NCI-H1436 (cell line): Measurements from ENCODE around the gene FREM3.
"Not testable (repeated sequence)": the region's sequence is repeated elsewhere in the genome, so short reads cannot be mapped to it uniquely, and the experiment has no call there.

ENCODE experiments used
- DNase-seq: peaks from one replicate; lab custom pipeline; 2025; lab: John Stamatoyannopoulos, UW

Gene FREM3

DNA sequence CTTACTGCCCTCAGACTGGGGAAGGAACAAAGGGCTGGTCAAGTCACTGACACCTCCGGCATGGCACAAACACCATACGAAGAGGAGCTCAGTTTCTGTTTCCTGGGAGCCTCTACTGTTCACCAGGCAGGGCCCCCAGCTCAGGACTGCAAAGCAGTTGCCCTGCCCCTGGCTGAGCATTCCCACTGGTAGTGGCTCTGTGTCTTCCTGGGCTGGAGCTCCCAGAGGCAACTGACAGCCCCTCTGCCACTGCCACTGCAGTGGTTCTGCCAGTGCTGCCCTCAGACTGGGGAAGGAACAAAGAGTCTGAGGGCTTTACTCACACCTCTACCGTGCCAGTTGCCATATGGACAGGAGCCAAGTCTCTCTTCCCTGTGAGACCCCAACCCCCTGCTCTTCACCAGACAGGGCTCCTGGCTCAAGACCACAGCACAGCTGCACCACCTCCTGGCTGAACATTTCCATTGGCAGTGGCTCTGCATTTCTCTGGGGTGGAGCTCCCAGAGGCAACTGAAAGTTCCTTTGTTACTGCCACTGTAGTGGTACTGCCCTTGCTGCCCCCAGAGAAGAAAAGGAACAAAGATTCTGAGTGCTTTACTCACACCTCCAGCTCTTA is 119.0 kb downstream of the FREM3 start:
- DNase-seq, result peak; percentile 4

DNA sequence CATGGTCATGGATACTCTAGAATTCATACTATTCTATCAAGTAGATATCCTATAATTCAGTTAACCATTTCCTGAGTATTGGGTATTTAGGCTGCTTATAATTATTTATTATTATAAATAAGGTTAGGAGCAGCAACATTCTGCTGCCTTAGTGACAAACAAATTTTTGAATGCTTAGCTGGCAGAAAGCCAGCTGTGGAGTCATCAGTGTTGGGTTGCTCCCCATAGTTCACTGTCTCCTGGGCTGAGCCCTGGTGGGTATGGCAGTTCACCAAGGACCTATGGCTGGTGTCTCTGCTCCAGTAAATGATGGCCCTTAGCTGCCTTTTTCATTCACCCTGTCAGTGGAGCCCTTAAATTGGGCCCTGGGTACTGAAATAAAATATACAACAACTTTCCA is 125.1 kb downstream of the FREM3 start:
- no peak for DNase-seq

DNA sequence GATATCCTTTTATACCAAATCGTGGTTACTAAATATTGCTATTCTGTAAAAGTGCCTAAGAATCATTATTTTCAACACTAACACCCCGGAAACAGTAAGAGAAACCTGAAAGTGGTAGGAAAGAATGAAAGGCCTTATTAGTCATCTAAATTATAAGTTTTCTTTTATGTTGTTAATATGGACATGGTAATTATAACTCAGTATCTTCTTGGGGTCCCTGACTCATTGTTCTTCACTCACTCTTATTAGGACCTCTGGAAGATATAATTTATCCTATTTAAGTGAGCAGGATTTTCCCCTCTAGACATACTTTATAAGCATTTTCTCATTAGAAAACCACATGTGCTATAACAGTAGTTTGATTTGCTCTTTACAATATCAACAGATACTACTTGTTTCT is 136.0 kb downstream of the FREM3 start:
- no peak for DNase-seq

DNA sequence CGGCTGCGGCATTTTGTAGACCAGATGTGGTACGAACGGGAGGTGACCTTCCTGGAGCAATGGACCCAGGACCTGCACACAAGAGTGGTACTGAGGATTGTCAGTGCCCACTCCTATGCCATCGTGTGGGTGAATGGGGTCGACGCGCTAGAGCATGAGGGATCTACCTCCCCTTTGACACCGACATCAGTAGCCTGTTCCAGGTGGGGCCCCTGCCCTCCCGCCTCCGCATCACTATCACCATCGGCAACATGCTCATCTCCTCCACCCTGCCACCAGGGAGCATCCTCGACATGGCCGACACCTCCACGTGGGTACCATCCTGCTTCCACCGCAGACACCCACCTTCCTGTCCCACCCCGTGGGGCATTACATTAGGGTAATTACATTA is 140.7 kb downstream of the FREM3 start:
- no peak for DNase-seq

DNA sequence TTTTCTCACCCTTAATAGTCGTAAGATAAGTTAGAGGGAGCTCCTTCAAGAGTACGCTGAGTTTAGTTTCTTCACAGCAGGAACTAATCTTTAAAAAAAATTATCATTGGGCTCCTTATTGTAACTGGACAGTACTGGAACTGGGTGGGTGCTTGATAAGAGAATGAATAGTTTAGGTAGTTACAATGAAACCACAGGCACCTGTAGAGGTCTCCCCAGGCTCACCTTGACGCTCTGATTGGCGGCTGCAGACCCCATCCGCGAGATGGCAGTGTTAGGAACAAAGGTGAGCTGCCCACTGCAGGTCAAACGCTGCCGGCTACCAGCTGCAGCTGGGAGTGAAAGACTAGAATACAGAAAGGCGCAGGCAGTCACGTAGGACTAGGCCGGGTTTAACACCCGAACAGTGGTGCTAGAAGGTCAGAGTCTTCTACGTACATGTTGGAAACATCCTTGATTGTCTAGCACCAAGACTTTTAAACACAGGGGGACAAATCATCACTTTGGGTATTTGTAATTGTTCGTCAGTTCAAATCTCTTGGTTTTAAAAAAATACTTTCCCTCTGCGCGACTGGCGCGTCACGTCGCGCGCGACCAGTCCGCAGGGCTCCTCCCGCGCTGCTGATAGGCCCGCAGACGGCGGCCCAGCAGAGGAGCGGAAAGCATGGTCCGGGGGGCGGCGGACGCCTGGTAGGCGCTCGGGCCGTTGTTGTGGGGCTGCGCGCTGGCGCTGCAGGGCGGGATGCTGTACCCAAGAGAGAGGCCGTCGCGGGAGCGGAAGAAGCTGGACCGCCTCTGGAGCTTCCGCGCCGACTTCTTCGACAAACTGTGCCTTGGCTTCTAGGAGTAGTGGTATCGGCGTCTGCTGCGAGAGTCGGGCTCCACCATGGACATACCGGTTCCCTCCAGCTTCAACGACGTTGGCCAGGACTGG is 141.4 kb downstream of the FREM3 start:
- DNase-seq, result peak; percentile 75

DNA sequence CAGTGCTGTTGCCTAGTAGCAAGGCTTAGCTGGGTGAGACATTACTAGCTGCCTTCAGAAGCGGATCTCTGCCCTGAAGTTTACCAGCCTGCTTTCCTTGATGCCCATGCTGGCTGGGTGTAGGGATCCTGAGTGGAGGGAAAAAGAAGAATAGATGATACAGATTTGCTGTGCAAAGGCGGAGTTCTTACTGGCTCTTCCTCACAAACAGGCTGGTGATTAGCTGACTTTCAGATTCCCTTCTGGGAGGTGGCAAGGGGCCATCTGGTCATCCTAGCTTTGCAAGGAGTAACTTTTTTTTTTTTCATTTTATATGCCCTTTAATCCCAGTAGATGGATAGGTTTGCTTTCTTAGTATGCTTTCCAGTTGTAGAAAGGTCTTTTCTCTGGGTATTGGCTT is 142.2 kb downstream of the FREM3 start:
- DNase-seq, result no peak

DNA sequence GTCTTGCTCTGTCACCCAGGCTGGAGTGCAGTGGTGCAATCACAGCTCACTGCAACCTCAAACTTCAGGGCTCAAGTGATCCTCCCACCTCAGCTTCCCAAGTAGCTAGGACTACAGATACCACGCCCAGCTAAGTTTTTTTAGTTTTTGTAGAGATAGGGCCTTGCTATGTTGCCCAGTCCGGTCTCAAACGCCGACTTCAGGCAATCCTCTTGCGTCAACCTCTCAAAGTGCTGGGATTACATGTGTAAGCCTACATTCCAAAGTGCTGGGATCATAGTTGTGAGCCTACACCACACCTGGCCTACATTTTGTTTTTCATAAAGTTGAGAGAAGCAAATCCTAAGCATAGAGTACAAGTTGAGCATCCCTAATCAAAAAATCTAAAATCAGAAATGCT is 144.8 kb downstream of the FREM3 start:
- no peak for DNase-seq

DNA sequence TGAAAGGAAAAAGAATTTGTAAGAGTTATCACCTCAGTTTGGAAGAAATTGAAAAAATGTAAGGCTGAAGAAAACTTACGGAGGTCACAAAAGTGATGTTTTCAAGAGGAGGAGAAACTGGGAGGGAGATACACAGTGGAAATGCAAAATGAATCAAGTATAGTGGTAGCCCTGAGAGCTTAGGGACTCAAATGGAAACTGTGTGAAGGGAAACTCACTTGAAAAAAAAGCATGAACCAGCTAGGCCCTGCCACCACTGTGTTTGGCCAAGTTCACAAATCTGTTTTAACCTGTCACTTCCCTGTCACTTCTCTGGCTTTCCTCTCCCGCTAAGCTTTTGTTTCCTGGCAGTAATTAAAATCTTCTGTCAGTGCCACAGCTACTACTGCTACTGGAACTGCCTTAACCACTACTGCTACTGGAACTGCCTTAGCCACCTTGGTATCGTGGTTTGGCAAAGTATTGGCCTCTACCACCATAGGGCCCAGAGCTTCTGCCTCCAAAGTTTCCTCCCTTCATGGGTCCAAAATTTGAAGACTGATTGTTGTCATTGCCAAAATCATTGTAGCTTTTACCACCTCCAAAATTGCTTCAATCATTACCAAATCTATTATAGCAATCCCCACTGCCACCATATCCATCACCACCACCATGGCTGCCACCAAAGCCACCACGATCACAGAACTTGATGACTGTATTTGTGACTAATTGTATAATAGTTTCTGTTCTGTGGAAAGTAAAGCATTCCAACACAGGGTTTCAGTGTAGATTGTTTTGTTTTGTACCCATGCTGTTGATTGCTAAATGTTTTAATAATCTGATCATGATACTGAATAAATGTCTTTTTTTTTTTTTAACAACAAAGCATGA is 145.5 kb downstream of the FREM3 start:
- DNase-seq, result no peak

DNA sequence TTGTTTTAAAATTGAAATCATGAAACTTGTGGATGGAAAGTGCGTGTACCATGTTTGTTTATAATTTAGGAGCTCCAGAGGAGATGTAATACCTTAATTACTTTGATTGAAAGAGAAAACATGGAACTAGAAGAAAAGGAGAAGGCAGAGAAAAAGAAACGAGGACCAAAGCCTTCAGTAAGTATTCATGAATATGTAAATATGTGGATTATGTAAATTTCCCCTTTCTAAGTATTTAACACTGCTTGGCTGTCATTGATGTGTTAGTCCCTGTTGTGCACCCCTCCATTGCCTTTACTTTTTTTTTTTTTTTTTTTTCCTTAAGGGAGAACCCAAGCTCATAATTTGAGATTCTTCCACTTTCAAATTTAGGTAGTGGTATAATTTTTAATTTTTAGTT is 150.5 kb downstream of the FREM3 start:
- no peak for DNase-seq

DNA sequence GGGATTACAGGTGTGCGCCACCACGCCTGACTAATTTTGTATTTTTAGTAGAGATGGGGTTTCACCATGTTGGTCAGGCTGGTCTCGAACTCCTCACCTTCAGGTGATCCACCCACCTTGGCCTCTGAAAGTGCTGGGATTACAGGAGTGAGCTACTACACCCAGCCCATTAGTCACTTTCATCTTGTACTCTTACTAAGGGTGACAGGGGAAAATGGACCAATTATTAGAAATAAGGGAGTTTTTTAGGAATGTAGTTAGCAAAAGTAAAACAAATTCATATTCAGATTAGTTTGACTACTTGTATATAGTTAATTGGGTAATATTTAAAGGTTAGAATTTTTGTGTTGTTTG is 160.8 kb downstream of the FREM3 start:
- no peak for DNase-seq

DNA sequence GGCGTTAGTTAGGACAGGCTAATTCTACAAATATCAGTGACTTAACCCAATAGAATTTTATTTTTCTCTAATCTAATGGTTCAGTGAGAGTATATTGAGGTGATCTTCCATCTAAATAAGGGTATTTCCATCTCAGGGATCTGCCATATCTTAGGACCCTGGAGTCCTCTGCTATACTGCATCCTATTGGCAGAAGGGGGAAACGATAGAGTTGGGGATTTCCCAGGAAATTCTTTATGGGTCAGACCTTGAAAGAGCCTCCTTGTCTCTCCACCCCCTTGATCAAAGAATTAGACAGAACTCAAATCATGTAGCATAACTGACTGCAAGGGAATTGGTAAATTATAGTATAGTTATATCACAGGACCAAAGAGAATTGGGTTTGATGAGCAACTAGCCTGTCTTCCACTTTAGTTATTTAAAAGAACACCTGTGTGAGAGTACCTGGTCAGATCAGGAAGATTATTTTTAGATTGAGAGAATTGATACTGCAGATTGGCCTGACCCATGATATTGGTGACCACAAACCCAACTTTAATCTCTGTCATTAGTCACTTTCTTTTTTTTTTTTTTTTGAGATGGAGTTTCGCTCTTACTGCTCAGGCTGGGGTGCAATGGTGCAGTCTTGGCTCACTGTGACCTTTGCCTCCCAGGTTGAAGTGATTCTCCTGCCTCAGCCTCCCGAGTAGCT is 161.4 kb downstream of the FREM3 start:
- no peak for DNase-seq

DNA sequence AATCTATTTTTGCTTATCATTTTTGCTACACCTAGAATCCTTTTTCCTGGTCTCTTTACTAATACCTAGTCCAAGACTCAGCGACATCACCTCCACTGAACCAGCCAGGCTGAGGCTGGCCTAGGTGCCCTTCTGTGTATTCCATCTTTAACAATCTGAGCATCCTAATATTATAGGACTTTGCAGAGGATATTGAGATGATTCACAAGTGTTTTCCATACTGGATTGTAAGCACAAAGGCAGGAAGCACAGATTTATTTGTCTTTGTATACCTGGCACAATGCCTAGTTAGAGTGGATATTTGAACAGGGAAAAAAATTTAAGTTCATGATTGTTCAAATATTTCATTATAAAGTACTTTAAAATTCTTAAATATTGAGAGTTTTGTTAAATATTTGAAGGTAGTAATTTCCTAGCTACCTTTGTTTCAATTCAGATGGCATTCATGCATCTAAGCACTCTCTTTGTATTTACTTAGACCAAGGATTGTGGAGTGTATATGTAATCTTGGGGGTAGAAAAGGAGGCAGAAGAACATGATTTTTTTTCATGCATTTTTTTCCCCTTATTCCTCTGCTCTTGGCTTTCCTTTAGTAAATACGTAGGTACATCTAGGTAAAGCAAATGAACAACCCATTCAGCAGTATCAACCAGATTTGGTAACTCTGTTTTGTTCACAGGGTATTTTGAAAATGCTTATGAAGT is 168.5 kb downstream of the FREM3 start:
- DNase-seq, result no peak

DNA sequence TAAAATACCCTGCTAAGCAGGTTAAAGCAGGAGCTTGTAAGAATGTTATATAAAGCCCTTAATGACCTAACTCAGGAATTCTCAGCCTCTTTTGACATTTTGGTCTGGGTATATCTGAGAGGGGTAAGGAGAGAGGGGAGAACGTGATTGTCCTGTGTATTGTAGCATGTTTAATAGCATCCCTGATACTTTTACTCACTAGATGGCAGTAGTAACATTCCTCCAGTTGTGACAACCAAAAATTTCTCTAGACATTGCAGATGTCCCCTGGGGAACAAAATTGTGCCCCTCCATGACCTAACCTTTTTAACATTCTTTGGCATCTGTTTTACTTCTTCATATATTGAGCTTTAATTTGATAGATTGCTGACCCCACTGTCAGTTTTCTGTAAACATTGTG is 169.1 kb downstream of the FREM3 start:
- no peak for DNase-seq

DNA sequence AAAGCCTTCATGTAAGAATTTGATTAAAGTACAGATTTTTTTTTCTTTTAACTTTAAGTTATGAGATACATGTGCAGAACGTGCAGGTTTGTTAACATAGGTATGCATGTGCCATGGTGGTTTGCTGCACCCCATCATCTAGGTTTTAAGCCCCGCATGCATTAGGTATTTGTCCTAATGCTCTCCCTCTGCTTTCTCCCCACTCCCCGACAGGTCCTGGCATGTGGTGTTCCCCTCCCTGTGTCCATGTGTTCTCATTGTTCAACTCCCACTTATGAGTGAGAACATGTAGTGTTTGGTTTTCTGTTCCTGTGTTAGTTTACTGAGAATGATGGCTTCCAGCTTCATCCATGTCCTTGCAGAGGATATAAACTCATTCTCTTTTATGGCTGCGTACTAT is 172.4 kb downstream of the FREM3 start:
- not testable (repeated sequence) for DNase-seq
